ENCODE measurements around the gene GLCCI1. TPM values are rescaled to one million over a fixed set of nuclear protein-coding genes. Genes with fewer than 3 reads are reported as not detected.
A peak's percentile ranks its signal among the peaks of the same experiment; 100 is the strongest.

The GLCCI1 gene
- polyA plus RNA-seq, 2 of the 4 experiments (the other 2 are of a cell fraction), result 1.2 to 2.8 TPM

- FAIRE-seq (no peak), DNase-seq (ENCODE audit: low read depth in 1 of 2, low spot score in 1 of 2) (no peak), ATAC-seq (no peak)
- Histone ChIP-seq H3K4me2 (no peak overlapping the region), H3K9me3 (no peaks in the 10 kb centered on the region), H3K4me1 (no peaks in the 10 kb centered on the region), H3K4me3 (no peak overlapping the region), H3K27ac (no peak overlapping the region)
- WGBS (ENCODE audit: missing lambda C conversion rate), result 2% methylated on average over 2 of the region's 2 CpGs
- CTCF ChIA-PET, result no interaction called here
- POLR2A ChIA-PET, result no interaction called here
- TF ChIP-seq RFX5 (IDR thresholded peaks at IDR 0.05) (no peak), RCOR1 (IDR thresholded peaks at IDR 0.05; ENCODE audit: low read depth, low read length) (no peak), FOSB (CRISPR knock-in tag; IDR thresholded peaks at IDR 0.05) (no peak), SMC3 (IDR thresholded peaks at IDR 0.05) (no peak)
- TF ChIP-seq, protein P1, sequence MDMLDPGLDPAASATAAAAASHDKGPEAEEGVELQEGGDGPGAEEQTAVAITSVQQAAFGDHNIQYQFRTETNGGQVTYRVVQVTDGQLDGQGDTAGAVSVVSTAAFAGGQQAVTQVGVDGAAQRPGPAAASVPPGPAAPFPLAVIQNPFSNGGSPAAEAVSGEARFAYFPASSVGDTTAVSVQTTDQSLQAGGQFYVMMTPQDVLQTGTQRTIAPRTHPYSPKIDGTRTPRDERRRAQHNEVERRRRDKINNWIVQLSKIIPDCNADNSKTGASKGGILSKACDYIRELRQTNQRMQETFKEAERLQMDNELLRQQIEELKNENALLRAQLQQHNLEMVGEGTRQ (IDR thresholded peaks at IDR 0.05), result no peak
- TF ChIP-seq, protein P2, sequence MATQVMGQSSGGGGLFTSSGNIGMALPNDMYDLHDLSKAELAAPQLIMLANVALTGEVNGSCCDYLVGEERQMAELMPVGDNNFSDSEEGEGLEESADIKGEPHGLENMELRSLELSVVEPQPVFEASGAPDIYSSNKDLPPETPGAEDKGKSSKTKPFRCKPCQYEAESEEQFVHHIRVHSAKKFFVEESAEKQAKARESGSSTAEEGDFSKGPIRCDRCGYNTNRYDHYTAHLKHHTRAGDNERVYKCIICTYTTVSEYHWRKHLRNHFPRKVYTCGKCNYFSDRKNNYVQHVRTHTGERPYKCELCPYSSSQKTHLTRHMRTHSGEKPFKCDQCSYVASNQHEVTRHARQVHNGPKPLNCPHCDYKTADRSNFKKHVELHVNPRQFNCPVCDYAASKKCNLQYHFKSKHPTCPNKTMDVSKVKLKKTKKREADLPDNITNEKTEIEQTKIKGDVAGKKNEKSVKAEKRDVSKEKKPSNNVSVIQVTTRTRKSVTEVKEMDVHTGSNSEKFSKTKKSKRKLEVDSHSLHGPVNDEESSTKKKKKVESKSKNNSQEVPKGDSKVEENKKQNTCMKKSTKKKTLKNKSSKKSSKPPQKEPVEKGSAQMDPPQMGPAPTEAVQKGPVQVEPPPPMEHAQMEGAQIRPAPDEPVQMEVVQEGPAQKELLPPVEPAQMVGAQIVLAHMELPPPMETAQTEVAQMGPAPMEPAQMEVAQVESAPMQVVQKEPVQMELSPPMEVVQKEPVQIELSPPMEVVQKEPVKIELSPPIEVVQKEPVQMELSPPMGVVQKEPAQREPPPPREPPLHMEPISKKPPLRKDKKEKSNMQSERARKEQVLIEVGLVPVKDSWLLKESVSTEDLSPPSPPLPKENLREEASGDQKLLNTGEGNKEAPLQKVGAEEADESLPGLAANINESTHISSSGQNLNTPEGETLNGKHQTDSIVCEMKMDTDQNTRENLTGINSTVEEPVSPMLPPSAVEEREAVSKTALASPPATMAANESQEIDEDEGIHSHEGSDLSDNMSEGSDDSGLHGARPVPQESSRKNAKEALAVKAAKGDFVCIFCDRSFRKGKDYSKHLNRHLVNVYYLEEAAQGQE (IDR thresholded peaks at IDR 0.05), result peak; percentile 48; the same call in 1 of the 2 replicates
- TF ChIP-seq, protein P3, sequence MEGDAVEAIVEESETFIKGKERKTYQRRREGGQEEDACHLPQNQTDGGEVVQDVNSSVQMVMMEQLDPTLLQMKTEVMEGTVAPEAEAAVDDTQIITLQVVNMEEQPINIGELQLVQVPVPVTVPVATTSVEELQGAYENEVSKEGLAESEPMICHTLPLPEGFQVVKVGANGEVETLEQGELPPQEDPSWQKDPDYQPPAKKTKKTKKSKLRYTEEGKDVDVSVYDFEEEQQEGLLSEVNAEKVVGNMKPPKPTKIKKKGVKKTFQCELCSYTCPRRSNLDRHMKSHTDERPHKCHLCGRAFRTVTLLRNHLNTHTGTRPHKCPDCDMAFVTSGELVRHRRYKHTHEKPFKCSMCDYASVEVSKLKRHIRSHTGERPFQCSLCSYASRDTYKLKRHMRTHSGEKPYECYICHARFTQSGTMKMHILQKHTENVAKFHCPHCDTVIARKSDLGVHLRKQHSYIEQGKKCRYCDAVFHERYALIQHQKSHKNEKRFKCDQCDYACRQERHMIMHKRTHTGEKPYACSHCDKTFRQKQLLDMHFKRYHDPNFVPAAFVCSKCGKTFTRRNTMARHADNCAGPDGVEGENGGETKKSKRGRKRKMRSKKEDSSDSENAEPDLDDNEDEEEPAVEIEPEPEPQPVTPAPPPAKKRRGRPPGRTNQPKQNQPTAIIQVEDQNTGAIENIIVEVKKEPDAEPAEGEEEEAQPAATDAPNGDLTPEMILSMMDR (IDR thresholded peaks at IDR 0.05), result no peak
Observed at GRCh38 chr7:8117195-8117594, 148.6 kb downstream of the GLCCI1 start.

DNA sequence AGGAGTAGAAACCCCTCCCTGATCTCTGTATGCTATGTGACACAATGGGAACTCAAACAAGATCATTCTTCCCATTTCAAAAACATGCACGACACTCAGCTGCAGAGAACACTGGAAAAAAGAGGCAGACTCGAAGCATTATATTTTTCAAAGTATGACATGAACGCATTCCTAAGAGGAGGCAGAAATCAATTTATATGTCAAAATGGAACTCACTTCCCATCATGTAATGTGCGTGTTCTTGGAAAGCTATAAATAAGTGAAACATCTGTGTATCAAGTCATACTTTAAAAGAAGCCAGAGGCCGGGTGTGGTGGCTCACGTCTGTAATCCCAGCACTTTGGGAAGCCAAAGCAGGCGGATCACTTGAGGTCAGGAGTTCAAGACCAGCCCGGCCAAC, 150.7 kb downstream of the GLCCI1 start:
- TF ChIP-seq RCOR1 (IDR thresholded peaks at IDR 0.05; ENCODE audit: low read depth, low read length) (no peak), CHD2 (IDR thresholded peaks at IDR 0.05; ENCODE audit: low read length, partially characterized antibody) (no peak), HDAC2 (IDR thresholded peaks at IDR 0.05) (no peak), HEYL (CRISPR knock-in tag; IDR thresholded peaks at IDR 0.05) (no peak), NPAS2 (CRISPR knock-in tag; IDR thresholded peaks at IDR 0.05; ENCODE audit: borderline replicate concordance) (no peak), MAFK (IDR thresholded peaks at IDR 0.05; ENCODE audit: partially characterized antibody) (no peak), NFE2L2 (conservative IDR thresholded peaks at IDR 0.05; ENCODE audit: low read length) (no peak), JUNB (IDR thresholded peaks at IDR 0.05) (no peak), RFX5 (IDR thresholded peaks at IDR 0.05) (no peak)
- TF ChIP-seq, protein P2 (IDR thresholded peaks at IDR 0.05), result no peak
- WGBS (ENCODE audit: missing lambda C conversion rate), result 32% methylated on average over 8 of the region's 8 CpGs
- H3K4me2 ChIP-seq, result no peak overlapping the region
- no peak overlapping the region for H3K27ac ChIP-seq
- no peaks in the 10 kb centered on the region for H3K4me1 ChIP-seq
- H3K4me3 ChIP-seq, result no peak overlapping the region
- ATAC-seq (no peak), DNase-seq (ENCODE audit: low read depth in 1 of 2, low spot score in 1 of 2) (no peak), FAIRE-seq (no peak)
- no peaks in the 10 kb centered on the region for H3K9me3 ChIP-seq
- CTCF ChIA-PET, result no interaction called here
- POLR2A ChIA-PET, result no interaction called here
